Keratinocyte (primary cell): ENCODE results near the gene GJD4. TPM values are rescaled to one million over a fixed set of nuclear protein-coding genes. Genes with fewer than 3 reads are reported as not detected.

Source experiments
- DNase-seq: peaks from one replicate; pipeline ENCODE4 v3.0.0-alpha.2; 2011; ENCODE audit warnings: low read depth, missing footprints, low spot score
- FAIRE-seq: peaks from 2 replicates; lab custom pipeline; 2011; peaks lifted over from hg19 to GRCh38; lab: Jason Lieb, UNC
- H2AFZ ChIP-seq: 2 replicates; pipeline ENCODE4 v1.6.0; 2012; ENCODE audit warnings: low read length, control low read depth, inconsistent platforms; ENCODE audit not compliant: control insufficient read depth
- H3K27ac ChIP-seq: 2 replicates; pipeline ENCODE4 v1.5.1; 2011; ENCODE audit warnings: low read length; ENCODE audit not compliant: control insufficient read depth, insufficient read depth
- H3K27me3 ChIP-seq: 3 replicates; pipeline ENCODE4 v1.6.0; 2011; ENCODE audit warnings: low read length; ENCODE audit not compliant: control insufficient read depth, insufficient read depth; ENCODE audit errors: extremely low read depth
- H3K36me3 ChIP-seq, 2 experiments: 2 replicates in 1 of 2; 3 replicates in 1 of 2; pipeline ENCODE4 v1.5.1; 2011; ENCODE audit warnings: low read length in 2 of 2, mild to moderate bottlenecking in 1 of 2; ENCODE audit not compliant: control insufficient read depth in 2 of 2, insufficient read depth in 2 of 2; ENCODE audit errors: extremely low read depth in 1 of 2
- H3K4me1 ChIP-seq: 3 replicates; pipeline ENCODE4 v1.5.1; 2011; ENCODE audit warnings: low read length; ENCODE audit not compliant: control insufficient read depth, insufficient read depth; ENCODE audit errors: extremely low read depth
- H3K4me2 ChIP-seq: 3 replicates; pipeline ENCODE4 v1.6.0; 2011; ENCODE audit warnings: low read depth, low read length; ENCODE audit not compliant: control insufficient read depth, insufficient read depth; ENCODE audit errors: extremely low read depth
- H3K4me3 ChIP-seq, 3 experiments: fragments of 200-600 bp in 1 of 3; sonication (generic) in 1 of 3; 2 replicates in 2 of 3; 3 replicates in 1 of 3; pipeline ENCODE4 v1.5.1; 2011 to 2016; ENCODE audit warnings: low read length in 3 of 3, mild to moderate bottlenecking in 3 of 3, control low read depth in 2 of 3, inconsistent platforms in 1 of 3, low read depth in 1 of 3, mixed read lengths in 1 of 3, mixed run types in 1 of 3, moderate library complexity in 1 of 3; ENCODE audit not compliant: control insufficient read depth in 2 of 3, insufficient read depth in 2 of 3; ENCODE audit errors: extremely low read depth in 1 of 3
- H3K79me2 ChIP-seq: 2 replicates; pipeline ENCODE4 v1.6.0; 2012; ENCODE audit warnings: low read length; ENCODE audit not compliant: control insufficient read depth, insufficient read depth
- H3K9ac ChIP-seq: 3 replicates; pipeline ENCODE4 v1.6.0; 2011; ENCODE audit warnings: low read length; ENCODE audit not compliant: control insufficient read depth, insufficient read depth; ENCODE audit errors: extremely low read depth
- H3K9me1 ChIP-seq: 3 replicates; pipeline ENCODE4 v1.6.0; 2011; ENCODE audit warnings: low read length; ENCODE audit not compliant: control insufficient read depth, insufficient read depth; ENCODE audit errors: extremely low read depth
- H3K9me3 ChIP-seq: 2 replicates; pipeline ENCODE4 v1.5.1; 2012; ENCODE audit warnings: low read depth, low read length; ENCODE audit not compliant: control insufficient read depth
- H4K20me1 ChIP-seq: 3 replicates; pipeline ENCODE4 v1.6.0; 2011; ENCODE audit warnings: low read length; ENCODE audit not compliant: control insufficient read depth, insufficient read depth; ENCODE audit errors: extremely low read depth
- CTCF ChIP-seq, 3 experiments: IDR thresholded peaks in 1 of 3; conservative IDR thresholded peaks in 1 of 3; optimal IDR thresholded peaks in 1 of 3; 2 replicates in 2 of 3; 3 replicates in 1 of 3; pipeline versions ENCODE3 to v1.5.1; 2011; ENCODE audit warnings: low read length in 3 of 3, mild to moderate bottlenecking in 3 of 3, moderate library complexity in 2 of 3, control low read depth in 1 of 3, inconsistent platforms in 1 of 3; ENCODE audit not compliant: insufficient read depth in 2 of 3; ENCODE audit errors: extremely low read depth in 1 of 3
- EZH2 ChIP-seq: IDR thresholded peaks from one replicate; pipeline ENCODE4 v1.6.1; 2012; ENCODE audit warnings: inconsistent platforms, mild to moderate bottlenecking, low read length, moderate library complexity
- dilution Hi-C: fragments of 300-500 bp; cut with MboI; formaldehyde crosslinking; loops from one replicate; pipeline ENCODE4 v1.7.0; 2020; ENCODE audit warnings: low sequenced_read_pairs; ENCODE audit not compliant: extremely low pct_ligation_motif_present
- polyA plus RNA-seq, 5 experiments: library from polyadenylated mRNA; depleted of rRNA in 3 of 5; stranded (reverse) in 3 of 5; stranded (forward) in 1 of 5; unstranded in 1 of 5; fragments of >200 nt; gene quantifications; 1 replicate in 1 of 5; 2 replicates in 3 of 5; 3 replicates in 1 of 5; pipeline versions ENCODE4 v1.2.1 to v1.2.3, GENCODE V29; 2011 to 2012; ENCODE audit warnings: missing spikeins in 2 of 5, low read depth in 1 of 5, low replicate concordance in 1 of 5

Gene GJD4
- polyA plus RNA-seq, 1 donor (not counting 4 experiments of a cell fraction or from before 2014, with no cell fraction given), result not detected

GRCh38 chr10:35608328-35608672 lies 3.2 kb downstream of the GJD4 start:
- H3K4me2 ChIP-seq, result peak overlapping the region; percentile 73
- no peaks in the 10 kb centered on the region for H3K4me1 ChIP-seq
- dilution Hi-C loops, result no loop called here
- no peak overlapping the region for H3K9ac ChIP-seq
- H3K9me3 ChIP-seq, result no peaks in the 10 kb centered on the region
- FAIRE-seq (no peak), DNase-seq (no peak)
- no peak overlapping the region for H2AFZ ChIP-seq
- H3K36me3 ChIP-seq, result no peaks in the 10 kb centered on the region
- no peaks in the 10 kb centered on the region for H3K9me1 ChIP-seq
- H3K27me3 ChIP-seq, result peaks cover 37% of the 10 kb centered on the region
- H4K20me1 ChIP-seq, result no peaks in the 10 kb centered on the region
- H3K4me3 ChIP-seq, result peak overlapping the region in 2 of 3 experiments; percentile 51 to 61
- no peaks in the 10 kb centered on the region for H3K79me2 ChIP-seq
- H3K27ac ChIP-seq, result no peak overlapping the region
- no peak for TF ChIP-seq EZH2
- no peak for TF ChIP-seq CTCF (optimal IDR thresholded peaks at IDR 0.05 in 1 of 3, IDR thresholded peaks at IDR 0.05 in 1 of 3, conservative IDR thresholded peaks at IDR 0.05 in 1 of 3; ENCODE audit: extremely low read depth in 1 of 3, insufficient read depth in 2 of 3, low read length in 3 of 3)

GRCh38 chr10:35611750-35612149 lies 6.6 kb downstream of the GJD4 start:
- Histone ChIP-seq H3K4me3 (no peak overlapping the region), H3K27ac (no peak overlapping the region), H3K27me3 (peaks cover 30% of the 10 kb centered on the region), H3K9me3 (no peaks in the 10 kb centered on the region), H3K36me3 (no peaks in the 10 kb centered on the region), H3K4me2 (no peak overlapping the region), H3K9ac (no peak overlapping the region), H3K79me2 (no peaks in the 10 kb centered on the region), H2AFZ (no peak overlapping the region), H3K9me1 (no peaks in the 10 kb centered on the region), H3K4me1 (no peaks in the 10 kb centered on the region), H4K20me1 (no peaks in the 10 kb centered on the region)
- DNase-seq (no peak), FAIRE-seq (no peak)
- dilution Hi-C loops, result no loop called here
- TF ChIP-seq EZH2, result no peak
- TF ChIP-seq CTCF (optimal IDR thresholded peaks at IDR 0.05 in 1 of 3, IDR thresholded peaks at IDR 0.05 in 1 of 3, conservative IDR thresholded peaks at IDR 0.05 in 1 of 3; ENCODE audit: extremely low read depth in 1 of 3, insufficient read depth in 2 of 3, low read length in 3 of 3), result no peak
